ENCODE measurements around the gene GALNS.

The GALNS gene

GRCh38 chr16:88856828-88857727 is at the start of gene GALNS, which contains the start of gene TRAPPC2L:
Gene GALNS, minus strand, starts transcription at chr16:88856947. Its CDS starts 70 bp downstream, at chr16:88856877.
Gene TRAPPC2L, plus strand, starts transcription at chr16:88857127. Its CDS starts 24 bp downstream, at chr16:88857151.
- peak within 1 kb of the TSS; percentile 87 for H3K27ac ChIP-seq (ENCODE audit: low read depth, low read length)
- no peaks in the 10 kb centered on the region for H3K9me3 ChIP-seq (ENCODE audit: low read length)
- peak within 1 kb of the TSS; percentile 78 to 88 for H3K4me3 ChIP-seq (ENCODE audit: low read depth in 1 of 2, low read length in 2 of 2)
- no peaks in the 10 kb centered on the region for H3K27me3 ChIP-seq (ENCODE audit: control insufficient read depth in 1 of 2, insufficient read depth in 2 of 2, low read length in 2 of 2)
- H3K36me3 ChIP-seq (ENCODE audit: insufficient read depth, low read length): peaks cover 19% of the 10 kb centered on the region
- H3K4me1 ChIP-seq (ENCODE audit: insufficient read depth, low read length): peaks cover 17% of the 10 kb centered on the region
- peak within 1 kb of the TSS; percentile 68 for H3K9ac ChIP-seq (ENCODE audit: low read length)

- Histone ChIP-seq H3K36me3 (ENCODE audit: insufficient read depth, low read length) (no peaks in the 10 kb centered on the region), H3K9me3 (ENCODE audit: low read length) (no peaks in the 10 kb centered on the region), H3K9ac (ENCODE audit: low read length) (no peak overlapping the region), H3K4me3 (ENCODE audit: low read depth in 1 of 2, low read length in 2 of 2) (no peak overlapping the region), H3K4me1 (ENCODE audit: insufficient read depth, low read length) (no peaks in the 10 kb centered on the region), H3K27ac (ENCODE audit: low read depth, low read length) (no peak overlapping the region), H3K27me3 (ENCODE audit: control insufficient read depth in 1 of 2, insufficient read depth in 2 of 2, low read length in 2 of 2) (peaks cover 0 to 2% of the 10 kb centered on the region in 2 donors)
These were observed 49.3 kb upstream of the GALNS start for GRCh38 chr16:88906020-88906419.

- no peak overlapping the region for H3K27ac ChIP-seq (ENCODE audit: low read depth, low read length)
- H3K4me1 ChIP-seq (ENCODE audit: insufficient read depth, low read length): no peaks in the 10 kb centered on the region
- no peak overlapping the region for H3K9ac ChIP-seq (ENCODE audit: low read length)
- H3K27me3 ChIP-seq (ENCODE audit: control insufficient read depth in 1 of 2, insufficient read depth in 2 of 2, low read length in 2 of 2): no peaks in the 10 kb centered on the region
- no peak overlapping the region for H3K4me3 ChIP-seq (ENCODE audit: low read depth in 1 of 2, low read length in 2 of 2)
- H3K9me3 ChIP-seq (ENCODE audit: low read length): no peaks in the 10 kb centered on the region
- H3K36me3 ChIP-seq (ENCODE audit: insufficient read depth, low read length): no peaks in the 10 kb centered on the region
These were observed 48.8 kb upstream of the GALNS start for GRCh38 chr16:88905563-88905962.

GRCh38 chr16:88904676-88905365 is 48.1 kb upstream of the GALNS start:
- no peak overlapping the region for H3K27ac ChIP-seq (ENCODE audit: low read depth, low read length)
- H3K4me3 ChIP-seq (ENCODE audit: low read depth in 1 of 2, low read length in 2 of 2): no peak overlapping the region
- H3K4me1 ChIP-seq (ENCODE audit: insufficient read depth, low read length): no peaks in the 10 kb centered on the region

GRCh38 chr16:88903267-88903666 is 46.5 kb upstream of the GALNS start:
- H3K27me3 ChIP-seq (ENCODE audit: control insufficient read depth in 1 of 2, insufficient read depth in 2 of 2, low read length in 2 of 2): no peaks in the 10 kb centered on the region
- H3K4me1 ChIP-seq (ENCODE audit: insufficient read depth, low read length): no peaks in the 10 kb centered on the region
- H3K9me3 ChIP-seq (ENCODE audit: low read length): no peaks in the 10 kb centered on the region
- H3K9ac ChIP-seq (ENCODE audit: low read length): no peak overlapping the region
- H3K36me3 ChIP-seq (ENCODE audit: insufficient read depth, low read length): no peaks in the 10 kb centered on the region
- H3K27ac ChIP-seq (ENCODE audit: low read depth, low read length): no peak overlapping the region
- H3K4me3 ChIP-seq (ENCODE audit: low read depth in 1 of 2, low read length in 2 of 2): no peak overlapping the region

More at GRCh38 chr16:88904676-88905365, 48.1 kb upstream of the GALNS start:
- no peaks in the 10 kb centered on the region for H3K36me3 ChIP-seq (ENCODE audit: insufficient read depth, low read length)
- H3K9me3 ChIP-seq (ENCODE audit: low read length): no peaks in the 10 kb centered on the region
- H3K27me3 ChIP-seq (ENCODE audit: control insufficient read depth in 1 of 2, insufficient read depth in 2 of 2, low read length in 2 of 2): no peaks in the 10 kb centered on the region
- H3K9ac ChIP-seq (ENCODE audit: low read length): no peak overlapping the region

GRCh38 chr16:88902744-88903143 is 46.0 kb upstream of the GALNS start:
- Histone ChIP-seq H3K9me3 (ENCODE audit: low read length) (no peaks in the 10 kb centered on the region), H3K4me1 (ENCODE audit: insufficient read depth, low read length) (no peaks in the 10 kb centered on the region), H3K27ac (ENCODE audit: low read depth, low read length) (no peak overlapping the region), H3K36me3 (ENCODE audit: insufficient read depth, low read length) (no peaks in the 10 kb centered on the region), H3K9ac (ENCODE audit: low read length) (no peak overlapping the region), H3K4me3 (ENCODE audit: low read depth in 1 of 2, low read length in 2 of 2) (no peak overlapping the region), H3K27me3 (ENCODE audit: control insufficient read depth in 1 of 2, insufficient read depth in 2 of 2, low read length in 2 of 2) (no peaks in the 10 kb centered on the region)

- H3K9me3 ChIP-seq (ENCODE audit: low read length): no peaks in the 10 kb centered on the region
- H3K36me3 ChIP-seq (ENCODE audit: insufficient read depth, low read length): no peaks in the 10 kb centered on the region
- H3K4me3 ChIP-seq (ENCODE audit: low read depth in 1 of 2, low read length in 2 of 2): no peak overlapping the region
- H3K9ac ChIP-seq (ENCODE audit: low read length): no peak overlapping the region
- H3K4me1 ChIP-seq (ENCODE audit: insufficient read depth, low read length): no peaks in the 10 kb centered on the region
- H3K27me3 ChIP-seq (ENCODE audit: control insufficient read depth in 1 of 2, insufficient read depth in 2 of 2, low read length in 2 of 2): no peaks in the 10 kb centered on the region
- H3K27ac ChIP-seq (ENCODE audit: low read depth, low read length): no peak overlapping the region
These were observed 45.1 kb upstream of the GALNS start for GRCh38 chr16:88901718-88902337.

- H3K4me3 ChIP-seq (ENCODE audit: low read depth in 1 of 2, low read length in 2 of 2): no peak overlapping the region
- no peaks in the 10 kb centered on the region for H3K36me3 ChIP-seq (ENCODE audit: insufficient read depth, low read length)
- no peaks in the 10 kb centered on the region for H3K27me3 ChIP-seq (ENCODE audit: control insufficient read depth in 1 of 2, insufficient read depth in 2 of 2, low read length in 2 of 2)
- no peaks in the 10 kb centered on the region for H3K4me1 ChIP-seq (ENCODE audit: insufficient read depth, low read length)
- H3K27ac ChIP-seq (ENCODE audit: low read depth, low read length): no peak overlapping the region
- H3K9me3 ChIP-seq (ENCODE audit: low read length): no peaks in the 10 kb centered on the region
- no peak overlapping the region for H3K9ac ChIP-seq (ENCODE audit: low read length)
These were observed 43.9 kb upstream of the GALNS start for GRCh38 chr16:88900662-88901052.

- Histone ChIP-seq H3K27ac (ENCODE audit: low read depth, low read length) (no peak overlapping the region), H3K4me1 (ENCODE audit: insufficient read depth, low read length) (no peaks in the 10 kb centered on the region), H3K9ac (ENCODE audit: low read length) (no peak overlapping the region)
These were observed 43.3 kb upstream of the GALNS start for GRCh38 chr16:88899901-88900661.

GRCh38 chr16:88897696-88898425 is 41.1 kb upstream of the GALNS start:
- Histone ChIP-seq H3K36me3 (ENCODE audit: insufficient read depth, low read length) (no peaks in the 10 kb centered on the region), H3K27ac (ENCODE audit: low read depth, low read length) (no peak overlapping the region), H3K4me1 (ENCODE audit: insufficient read depth, low read length) (no peaks in the 10 kb centered on the region), H3K4me3 (ENCODE audit: low read depth in 1 of 2, low read length in 2 of 2) (no peak overlapping the region), H3K9ac (ENCODE audit: low read length) (no peak overlapping the region), H3K9me3 (ENCODE audit: low read length) (no peaks in the 10 kb centered on the region), H3K27me3 (ENCODE audit: control insufficient read depth in 1 of 2, insufficient read depth in 2 of 2, low read length in 2 of 2) (no peaks in the 10 kb centered on the region)

More at GRCh38 chr16:88899901-88900661, 43.3 kb upstream of the GALNS start:
- no peaks in the 10 kb centered on the region for H3K27me3 ChIP-seq (ENCODE audit: control insufficient read depth in 1 of 2, insufficient read depth in 2 of 2, low read length in 2 of 2)
- no peaks in the 10 kb centered on the region for H3K36me3 ChIP-seq (ENCODE audit: insufficient read depth, low read length)
- H3K9me3 ChIP-seq (ENCODE audit: low read length): no peaks in the 10 kb centered on the region
- no peak overlapping the region for H3K4me3 ChIP-seq (ENCODE audit: low read depth in 1 of 2, low read length in 2 of 2)

All from muscle layer of colon (tissue), 2 donors.